ENCODE results near the gene S100A7A.

Gene S100A7A

GRCh38 chr1:153431427-153431826 is 15.1 kb downstream of the S100A7A start:
- POLR2A ChIA-PET = no interaction called here
- DNase-seq (ENCODE audit: extremely low spot score) = no peak
- TF ChIP-seq LEF1 (IDR thresholded peaks at IDR 0.05; ENCODE audit: borderline replicate concordance) (no peak), NFRKB (IDR thresholded peaks at IDR 0.05) (no peak), FOXK2 (IDR thresholded peaks at IDR 0.05) (no peak), SUZ12 (IDR thresholded peaks at IDR 0.05) (no peak), ARNT (IDR thresholded peaks at IDR 0.05) (no peak), FOXM1 (IDR thresholded peaks at IDR 0.05; ENCODE audit: borderline replicate concordance) (no peak), CTBP1 (IDR thresholded peaks at IDR 0.05; ENCODE audit: borderline replicate concordance) (no peak), ELF4 (IDR thresholded peaks at IDR 0.05) (no peak), PKNOX1 (IDR thresholded peaks at IDR 0.05) (no peak), ZNF384 (IDR thresholded peaks at IDR 0.05) (no peak)
- CTCF ChIA-PET = no interaction called here

DNA sequence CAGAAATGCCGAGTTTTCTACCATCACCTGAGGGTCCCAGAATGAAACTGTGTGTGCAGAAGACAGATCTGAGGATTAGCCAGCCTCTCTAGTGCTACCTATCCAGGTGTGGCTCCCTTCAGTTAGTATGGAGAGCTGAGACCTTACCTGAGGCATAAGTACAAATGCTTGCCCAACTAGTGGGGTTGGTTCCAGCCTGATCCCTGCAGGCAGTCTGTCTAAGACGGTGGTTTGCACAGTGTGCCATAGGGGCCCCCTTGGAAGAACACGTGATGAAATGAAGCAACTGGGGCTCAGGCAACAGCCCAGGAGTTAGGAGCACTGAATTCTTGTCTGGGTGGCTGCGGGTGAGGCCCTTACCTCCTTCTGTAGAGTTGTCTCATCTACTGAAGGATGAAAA is 15.6 kb downstream of the S100A7A start:
- DNase-seq (ENCODE audit: extremely low spot score) = no peak
- ChIA-PET POLR2A (no interaction called here), CTCF (no interaction called here)
- TF ChIP-seq ZNF384 (IDR thresholded peaks at IDR 0.05) (no peak), FOXK2 (IDR thresholded peaks at IDR 0.05) (no peak), ARNT (IDR thresholded peaks at IDR 0.05) (no peak), NFRKB (IDR thresholded peaks at IDR 0.05) (no peak), TARDBP (IDR thresholded peaks at IDR 0.05) (no peak), L3MBTL2 (conservative IDR thresholded peaks at IDR 0.05) (no peak), ELF4 (IDR thresholded peaks at IDR 0.05) (no peak), BHLHE40 (IDR thresholded peaks at IDR 0.05; ENCODE audit: borderline replicate concordance) (no peak), PKNOX1 (IDR thresholded peaks at IDR 0.05) (no peak), FOXM1 (IDR thresholded peaks at IDR 0.05; ENCODE audit: borderline replicate concordance) (no peak), FOXA1 (IDR thresholded peaks at IDR 0.05) (no peak)

- ChIA-PET POLR2A (no interaction called here), CTCF (interaction anchor here (0.7 kb wide), 1 partner anchor 182 kb away, joined by 3 read pairs; no protein-coding TSS in a partner anchor)
- DNase-seq (ENCODE audit: extremely low spot score) = no peak
- TF ChIP-seq CTBP1 (IDR thresholded peaks at IDR 0.05; ENCODE audit: borderline replicate concordance) (no peak), ELF4 (IDR thresholded peaks at IDR 0.05) (no peak), ARNT (IDR thresholded peaks at IDR 0.05) (no peak), TARDBP (IDR thresholded peaks at IDR 0.05) (no peak), FOXK2 (IDR thresholded peaks at IDR 0.05) (no peak), ZNF384 (IDR thresholded peaks at IDR 0.05) (no peak), SUZ12 (IDR thresholded peaks at IDR 0.05) (no peak), BHLHE40 (IDR thresholded peaks at IDR 0.05; ENCODE audit: borderline replicate concordance) (no peak), HDGF (IDR thresholded peaks at IDR 0.05; ENCODE audit: borderline replicate concordance) (no peak), PKNOX1 (IDR thresholded peaks at IDR 0.05) (no peak), SP1 (IDR thresholded peaks at IDR 0.05) (no peak)
These were observed 16.8 kb downstream of the S100A7A start for GRCh38 chr1:153432874-153433681.

- no peak for TF ChIP-seq L3MBTL2 (conservative IDR thresholded peaks at IDR 0.05)
- no peak for TF ChIP-seq PKNOX1 (IDR thresholded peaks at IDR 0.05)
- no peak for TF ChIP-seq BHLHE40 (IDR thresholded peaks at IDR 0.05; ENCODE audit: borderline replicate concordance)
- TF ChIP-seq ZNF384 (IDR thresholded peaks at IDR 0.05) = no peak
- no peak for TF ChIP-seq FOXM1 (IDR thresholded peaks at IDR 0.05; ENCODE audit: borderline replicate concordance)
- no peak for TF ChIP-seq SP1 (IDR thresholded peaks at IDR 0.05)
- TF ChIP-seq FOXA1 (IDR thresholded peaks at IDR 0.05) = no peak
- TF ChIP-seq LEF1 (IDR thresholded peaks at IDR 0.05; ENCODE audit: borderline replicate concordance) = no peak
- TF ChIP-seq ARNT (IDR thresholded peaks at IDR 0.05) = no peak
- TF ChIP-seq ELF4 (IDR thresholded peaks at IDR 0.05) = no peak
- no peak for TF ChIP-seq NFRKB (IDR thresholded peaks at IDR 0.05)
- no peak for TF ChIP-seq TARDBP (IDR thresholded peaks at IDR 0.05)
- TF ChIP-seq FOXK2 (IDR thresholded peaks at IDR 0.05) = no peak
- no peak for TF ChIP-seq CTBP1 (IDR thresholded peaks at IDR 0.05; ENCODE audit: borderline replicate concordance)
- TF ChIP-seq HDGF (IDR thresholded peaks at IDR 0.05; ENCODE audit: borderline replicate concordance) = no peak
- no peak for TF ChIP-seq SUZ12 (IDR thresholded peaks at IDR 0.05)
- CTCF ChIA-PET = no interaction called here
- DNase-seq (ENCODE audit: extremely low spot score) = no peak
- POLR2A ChIA-PET = interaction anchor here (0.7 kb wide), 1 partner anchor 9 kb away, joined by 4 read pairs; no protein-coding TSS in a partner anchor
These were observed 18.6 kb downstream of the S100A7A start for GRCh38 chr1:153434746-153435455.

DNA sequence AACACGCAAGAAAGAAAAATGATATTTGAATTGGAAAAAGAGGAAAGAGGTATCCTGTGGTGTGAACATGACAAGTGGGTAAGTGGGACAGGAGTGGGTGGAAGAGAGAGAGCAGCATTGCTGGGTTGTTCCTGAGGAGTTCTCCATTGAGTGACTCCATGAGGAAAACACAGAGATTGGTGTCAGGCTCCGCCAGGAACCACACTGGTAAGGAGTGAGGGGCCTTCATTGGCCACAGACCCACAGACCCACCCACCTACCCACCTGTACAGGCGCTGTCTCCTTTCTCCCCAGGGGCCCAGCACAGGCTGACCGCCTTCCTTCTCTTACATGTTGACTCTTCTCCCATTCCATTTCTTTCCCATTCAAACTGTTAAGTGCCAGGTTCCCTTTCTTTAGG is 20.9 kb downstream of the S100A7A start:
- ChIA-PET POLR2A (no interaction called here), CTCF (no interaction called here)
- TF ChIP-seq LEF1 (IDR thresholded peaks at IDR 0.05; ENCODE audit: borderline replicate concordance) = no peak
- TF ChIP-seq HDGF (IDR thresholded peaks at IDR 0.05; ENCODE audit: borderline replicate concordance) = no peak
- TF ChIP-seq CTBP1 (IDR thresholded peaks at IDR 0.05; ENCODE audit: borderline replicate concordance) = no peak
- no peak for TF ChIP-seq FOXK2 (IDR thresholded peaks at IDR 0.05)
- no peak for TF ChIP-seq ZNF384 (IDR thresholded peaks at IDR 0.05)
- TF ChIP-seq FOXA1 (IDR thresholded peaks at IDR 0.05) = no peak
- TF ChIP-seq NFRKB (IDR thresholded peaks at IDR 0.05) = no peak
- no peak for TF ChIP-seq BHLHE40 (IDR thresholded peaks at IDR 0.05; ENCODE audit: borderline replicate concordance)
- TF ChIP-seq ARNT (IDR thresholded peaks at IDR 0.05) = no peak
- TF ChIP-seq FOXM1 (IDR thresholded peaks at IDR 0.05; ENCODE audit: borderline replicate concordance) = no peak
- no peak for TF ChIP-seq SUZ12 (IDR thresholded peaks at IDR 0.05)
- TF ChIP-seq SP1 (IDR thresholded peaks at IDR 0.05) = no peak
- TF ChIP-seq TARDBP (IDR thresholded peaks at IDR 0.05) = no peak
- TF ChIP-seq L3MBTL2 (conservative IDR thresholded peaks at IDR 0.05) = no peak
- no peak for TF ChIP-seq ELF4 (IDR thresholded peaks at IDR 0.05)
- TF ChIP-seq PKNOX1 (IDR thresholded peaks at IDR 0.05) = no peak
- DNase-seq (ENCODE audit: extremely low spot score) = no peak

Data from HEK293T (cell line).